ENCODE results near the gene VAV3. TPM values are rescaled to one million over a fixed set of nuclear protein-coding genes. Genes with fewer than 3 reads are reported as not detected.

Gene VAV3
- total RNA-seq, 1 donor from 2014 or later: 2.9 TPM

DNA sequence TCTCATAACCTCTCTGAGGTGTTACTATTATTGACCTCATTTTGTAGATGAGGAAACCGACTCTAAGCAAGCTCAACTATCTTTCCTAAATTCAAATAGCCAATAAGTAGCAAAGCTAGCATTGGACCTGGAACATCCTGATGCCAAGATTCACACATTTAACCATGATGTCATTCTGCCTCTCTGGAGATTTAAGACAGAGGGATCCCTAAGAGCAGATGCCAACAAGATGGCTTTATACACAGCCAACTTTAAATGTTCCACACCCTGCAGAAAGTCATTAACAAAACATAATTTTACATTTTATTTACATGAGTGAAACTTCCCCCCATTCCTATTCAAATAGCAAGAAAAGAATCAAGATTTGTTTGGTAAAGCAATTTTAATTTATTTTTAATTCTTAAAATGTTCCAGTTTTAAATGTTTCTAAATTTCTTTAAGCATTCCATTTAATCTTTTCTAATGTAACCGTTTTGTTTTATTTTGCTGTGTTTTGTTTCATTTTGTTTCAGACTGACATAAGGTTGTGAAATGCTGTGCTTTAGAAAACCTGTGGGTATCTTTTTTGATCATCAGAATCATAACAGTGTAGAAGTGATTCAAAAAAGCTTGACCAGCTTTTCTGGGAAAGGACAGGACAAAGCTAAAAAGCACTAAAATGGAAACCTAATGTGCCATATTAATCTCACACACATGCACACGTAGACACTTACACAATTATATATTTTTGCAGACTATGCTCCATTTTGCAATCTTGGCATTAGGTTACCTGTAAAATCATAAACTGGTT is 7.6 kb upstream of the VAV3 start:
- H3K9me3 Mint-ChIP-seq: no peaks in the 10 kb centered on the region
- H3K36me3 Mint-ChIP-seq (ENCODE audit: low read depth): no peaks in the 10 kb centered on the region
- H3K4me3 Mint-ChIP-seq: no peak overlapping the region
- DNase-seq (ENCODE audit: low read depth, low spot score): no peak
- no peak overlapping the region for H3K27ac Mint-ChIP-seq (ENCODE audit: unreplicated experiment)
- no peaks in the 10 kb centered on the region for H3K4me1 Mint-ChIP-seq
- no peaks in the 10 kb centered on the region for H3K27me3 Mint-ChIP-seq (ENCODE audit: low read depth)
- TF ChIP-seq, protein P1, sequence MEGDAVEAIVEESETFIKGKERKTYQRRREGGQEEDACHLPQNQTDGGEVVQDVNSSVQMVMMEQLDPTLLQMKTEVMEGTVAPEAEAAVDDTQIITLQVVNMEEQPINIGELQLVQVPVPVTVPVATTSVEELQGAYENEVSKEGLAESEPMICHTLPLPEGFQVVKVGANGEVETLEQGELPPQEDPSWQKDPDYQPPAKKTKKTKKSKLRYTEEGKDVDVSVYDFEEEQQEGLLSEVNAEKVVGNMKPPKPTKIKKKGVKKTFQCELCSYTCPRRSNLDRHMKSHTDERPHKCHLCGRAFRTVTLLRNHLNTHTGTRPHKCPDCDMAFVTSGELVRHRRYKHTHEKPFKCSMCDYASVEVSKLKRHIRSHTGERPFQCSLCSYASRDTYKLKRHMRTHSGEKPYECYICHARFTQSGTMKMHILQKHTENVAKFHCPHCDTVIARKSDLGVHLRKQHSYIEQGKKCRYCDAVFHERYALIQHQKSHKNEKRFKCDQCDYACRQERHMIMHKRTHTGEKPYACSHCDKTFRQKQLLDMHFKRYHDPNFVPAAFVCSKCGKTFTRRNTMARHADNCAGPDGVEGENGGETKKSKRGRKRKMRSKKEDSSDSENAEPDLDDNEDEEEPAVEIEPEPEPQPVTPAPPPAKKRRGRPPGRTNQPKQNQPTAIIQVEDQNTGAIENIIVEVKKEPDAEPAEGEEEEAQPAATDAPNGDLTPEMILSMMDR (conservative IDR thresholded peaks at IDR 0.05): no peak

DNA sequence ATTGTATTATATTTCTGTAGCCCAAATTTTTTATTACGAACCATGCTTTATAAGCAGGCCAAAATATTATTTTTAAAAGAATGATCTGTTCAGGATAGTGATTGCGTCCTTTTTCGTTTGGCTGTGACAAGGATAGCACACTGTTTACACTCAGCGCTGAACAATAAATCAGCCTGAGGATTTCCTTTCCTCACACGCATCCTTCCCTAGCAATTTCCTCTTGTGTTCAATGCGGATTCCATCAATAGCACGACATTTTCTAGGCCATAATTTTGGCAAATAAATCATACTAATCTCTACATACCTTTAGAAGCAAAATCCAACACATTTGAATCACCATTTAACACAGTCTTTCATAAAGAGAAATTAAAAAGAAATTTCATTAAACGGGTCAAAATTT is 1.6 kb upstream of the VAV3 start:
- no peaks in the 10 kb centered on the region for H3K9me3 Mint-ChIP-seq
- H3K36me3 Mint-ChIP-seq (ENCODE audit: low read depth): no peaks in the 10 kb centered on the region
- peaks cover 18% of the 10 kb centered on the region for H3K4me1 Mint-ChIP-seq
- peak overlapping the region; percentile 46 for H3K4me3 Mint-ChIP-seq
- H3K27me3 Mint-ChIP-seq (ENCODE audit: low read depth): peaks cover 39% of the 10 kb centered on the region
- no peak overlapping the region for H3K27ac Mint-ChIP-seq (ENCODE audit: unreplicated experiment)
- TF ChIP-seq, protein P1 (conservative IDR thresholded peaks at IDR 0.05): no peak
- DNase-seq (ENCODE audit: low read depth, low spot score): no peak

DNA sequence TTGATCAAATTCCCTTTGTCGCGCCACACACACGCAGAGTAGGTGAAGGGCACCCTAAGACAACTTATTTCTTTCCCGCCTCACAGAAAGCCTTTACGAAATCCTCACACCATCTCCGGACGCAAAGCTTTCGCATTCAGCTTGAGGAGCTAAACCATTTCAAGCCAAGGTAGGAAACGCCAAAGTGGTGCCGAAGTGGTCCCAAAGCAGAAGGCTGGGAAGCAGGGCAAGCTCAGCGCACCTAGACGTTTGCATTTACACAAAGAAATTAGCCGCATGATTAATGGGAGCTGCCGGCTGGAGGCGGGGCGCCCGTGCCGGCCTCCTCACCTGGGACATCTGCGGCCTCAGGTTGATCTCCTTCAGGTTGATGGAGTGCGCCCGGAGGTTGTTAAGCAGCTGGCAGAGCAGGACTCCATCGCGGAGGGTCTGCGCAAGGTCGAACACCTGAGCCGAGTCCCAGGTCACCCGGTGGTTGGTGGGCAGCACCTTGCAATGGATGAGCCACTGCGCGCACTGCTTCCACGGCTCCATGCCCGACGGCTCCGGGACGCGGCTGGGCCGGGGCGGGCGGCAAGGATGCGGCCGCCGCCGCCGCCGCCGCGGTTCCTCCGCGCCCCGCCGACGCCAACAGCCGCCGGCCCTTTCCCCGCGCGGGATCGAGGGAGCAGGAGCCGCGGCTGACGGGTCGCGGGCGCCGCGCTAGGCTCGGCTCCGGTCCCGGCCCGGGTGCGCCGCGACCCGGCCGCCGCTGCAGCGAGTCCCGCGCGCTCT is 457 bp downstream of the VAV3 start:
- DNase-seq (ENCODE audit: low read depth, low spot score): no peak
- Mint-ChIP-seq H3K27me3 (ENCODE audit: low read depth) (peaks cover 46% of the 10 kb centered on the region), H3K9me3 (no peaks in the 10 kb centered on the region), H3K4me1 (peaks cover 18% of the 10 kb centered on the region), H3K4me3 (peak overlapping the region; percentile 92), H3K27ac (ENCODE audit: unreplicated experiment) (no peak overlapping the region), H3K36me3 (ENCODE audit: low read depth) (no peaks in the 10 kb centered on the region)
- TF ChIP-seq, protein P1 (conservative IDR thresholded peaks at IDR 0.05): no peak

DNA sequence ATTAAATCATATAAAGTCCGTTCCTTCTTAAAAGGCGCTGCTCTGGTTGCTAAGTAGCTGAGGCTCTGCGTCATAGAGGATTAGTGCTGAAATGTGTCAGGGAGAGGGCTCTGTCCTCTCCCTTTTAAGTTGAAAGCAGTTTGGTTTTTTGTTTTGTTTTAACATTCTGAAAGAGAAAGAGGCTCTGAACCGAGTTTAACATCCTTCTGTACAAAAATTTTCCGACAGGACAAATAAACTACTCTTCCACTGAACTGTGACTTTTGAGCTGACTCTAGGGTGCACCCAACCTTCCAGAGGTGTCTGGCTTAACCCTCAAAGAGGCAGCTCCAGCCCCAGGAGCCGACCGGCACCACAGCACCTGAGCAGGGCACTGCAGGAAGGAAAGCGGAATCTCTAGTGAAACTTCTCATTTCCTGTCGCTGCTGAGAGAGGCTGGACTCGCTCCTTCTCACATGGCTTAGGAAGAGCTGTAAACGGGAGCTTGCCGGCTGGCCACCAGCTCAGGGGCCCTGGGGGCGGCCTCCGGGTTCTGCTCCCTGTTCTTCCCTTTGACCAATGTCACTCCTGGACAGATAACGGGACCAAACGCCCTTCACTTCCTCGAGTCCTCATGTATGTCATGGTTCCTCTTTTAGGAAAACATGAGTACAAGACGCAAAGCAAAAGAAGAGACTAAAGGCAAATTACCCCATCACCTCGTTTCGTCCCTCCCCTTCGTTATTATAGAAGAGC is 1.2 kb downstream of the VAV3 start:
- Mint-ChIP-seq H3K36me3 (ENCODE audit: low read depth) (no peaks in the 10 kb centered on the region), H3K27ac (ENCODE audit: unreplicated experiment) (no peak overlapping the region), H3K4me3 (peak overlapping the region; percentile 92), H3K9me3 (no peaks in the 10 kb centered on the region), H3K4me1 (peaks cover 18% of the 10 kb centered on the region), H3K27me3 (ENCODE audit: low read depth) (peaks cover 47% of the 10 kb centered on the region)
- TF ChIP-seq, protein P1 (conservative IDR thresholded peaks at IDR 0.05): no peak
- DNase-seq (ENCODE audit: low read depth, low spot score): peak; percentile 6

DNA sequence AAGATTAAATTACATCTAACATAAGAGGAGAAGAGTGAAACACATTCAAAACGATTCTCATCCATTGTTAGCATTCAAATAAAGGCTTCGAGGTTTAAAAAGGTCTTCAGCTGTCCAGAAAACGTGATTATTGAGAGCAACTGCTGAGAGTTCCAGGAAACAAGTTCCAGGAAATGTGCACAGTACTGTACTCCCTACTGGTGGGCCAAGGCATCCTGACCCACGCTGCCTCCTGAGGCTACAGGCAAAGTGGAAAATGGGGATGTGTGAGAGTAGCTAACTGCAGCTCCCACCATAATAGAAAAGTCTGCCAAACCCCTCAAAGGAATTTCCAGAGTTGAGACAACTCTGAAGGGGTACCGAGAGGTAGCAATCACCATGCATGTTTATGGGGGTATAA is 2.0 kb downstream of the VAV3 start:
- H3K36me3 Mint-ChIP-seq (ENCODE audit: low read depth): no peaks in the 10 kb centered on the region
- DNase-seq (ENCODE audit: low read depth, low spot score): no peak
- no peak overlapping the region for H3K27ac Mint-ChIP-seq (ENCODE audit: unreplicated experiment)
- H3K27me3 Mint-ChIP-seq (ENCODE audit: low read depth): peaks cover 49% of the 10 kb centered on the region
- peaks cover 18% of the 10 kb centered on the region for H3K4me1 Mint-ChIP-seq
- TF ChIP-seq, protein P1 (conservative IDR thresholded peaks at IDR 0.05): no peak
- no peaks in the 10 kb centered on the region for H3K9me3 Mint-ChIP-seq
- H3K4me3 Mint-ChIP-seq: peak overlapping the region; percentile 77
